Endothelial cell of hepatic sinusoid (primary cell): ENCODE results near the gene DPP4.
"Not testable (repeated sequence)": the region's sequence is repeated elsewhere in the genome, so short reads cannot be mapped to it uniquely, and the experiment has no call there.

Source experiments
- in situ Hi-C: cut with HindIII; loops from 2 replicates; pipeline ENCODE4 v1.10.0; 2017; ENCODE audit warnings: low sequenced_read_pairs

Gene DPP4

GRCh38 chr2:162060532-162060931 lies 13.5 kb downstream of the DPP4 start:
- in situ Hi-C loops, result no loop called here

GRCh38 chr2:162058973-162059668 lies 14.9 kb downstream of the DPP4 start:
- in situ Hi-C loops, result no loop called here

DNA sequence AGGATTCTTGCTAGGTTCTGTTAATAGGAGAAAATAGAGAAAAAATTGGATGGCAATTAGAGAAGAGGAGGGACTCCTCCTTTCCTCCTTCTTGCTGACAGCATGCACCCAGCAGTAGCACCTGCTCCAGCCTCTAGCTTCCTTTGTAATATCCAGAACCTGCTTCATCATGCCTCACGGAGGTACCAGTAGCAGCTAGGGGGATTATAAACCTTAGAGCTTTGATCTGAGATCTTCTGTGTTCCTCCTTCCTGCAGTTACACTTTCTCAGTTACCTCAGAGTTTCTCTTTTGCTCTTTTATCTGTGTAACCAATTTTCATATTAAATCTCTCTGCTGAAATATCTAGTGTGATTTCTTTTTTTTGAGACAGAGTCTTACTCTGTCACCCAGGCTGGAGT lies 16.6 kb downstream of the DPP4 start:
- in situ Hi-C loops, result no loop called here

DNA sequence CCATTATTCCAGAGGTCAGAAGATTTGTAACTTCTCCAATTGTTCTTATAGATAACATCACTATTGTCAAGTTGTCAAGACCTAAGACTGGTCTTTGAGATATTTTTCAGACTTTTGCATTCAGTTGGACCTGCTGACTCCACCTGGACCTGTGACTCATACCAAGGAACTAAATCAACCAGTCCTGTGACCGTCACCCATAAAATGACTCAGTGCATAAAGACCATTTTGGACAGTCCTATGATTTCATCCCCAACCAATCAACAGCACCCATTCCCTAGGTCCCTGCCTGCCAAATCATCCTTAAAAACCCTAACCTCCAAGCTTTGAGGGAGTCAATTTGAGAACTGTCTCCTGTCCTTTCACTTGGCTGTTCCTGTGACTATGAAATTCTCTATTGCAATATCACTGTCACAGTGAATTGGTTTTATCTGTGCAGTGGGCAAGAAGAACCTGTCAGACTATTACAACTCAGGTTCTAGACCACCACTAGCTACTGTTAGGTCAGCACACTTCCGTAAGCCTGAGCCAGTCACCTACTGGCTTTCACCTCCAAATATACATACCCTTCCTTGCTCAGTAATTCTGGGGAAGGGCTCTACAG lies 17.1 kb downstream of the DPP4 start:
- in situ Hi-C loops, result no loop called here

DNA sequence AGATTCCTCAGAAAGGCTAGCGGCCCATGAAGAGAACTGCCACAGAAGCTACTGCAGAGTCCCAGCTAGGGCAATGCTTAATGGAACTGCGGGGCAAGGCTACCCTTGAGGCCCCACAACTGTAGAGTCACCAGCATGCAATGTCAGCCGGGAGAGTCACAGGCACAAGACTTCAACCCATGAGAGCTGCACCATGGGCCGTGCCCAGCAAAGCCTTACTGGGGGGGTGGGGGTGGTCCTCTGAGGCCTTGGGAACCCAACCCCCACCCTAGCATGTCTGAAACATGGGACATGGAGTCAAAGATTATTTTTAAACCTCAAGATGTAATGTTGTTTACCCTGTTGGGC lies 20.2 kb downstream of the DPP4 start:
- in situ Hi-C loops, result no loop called here

DNA sequence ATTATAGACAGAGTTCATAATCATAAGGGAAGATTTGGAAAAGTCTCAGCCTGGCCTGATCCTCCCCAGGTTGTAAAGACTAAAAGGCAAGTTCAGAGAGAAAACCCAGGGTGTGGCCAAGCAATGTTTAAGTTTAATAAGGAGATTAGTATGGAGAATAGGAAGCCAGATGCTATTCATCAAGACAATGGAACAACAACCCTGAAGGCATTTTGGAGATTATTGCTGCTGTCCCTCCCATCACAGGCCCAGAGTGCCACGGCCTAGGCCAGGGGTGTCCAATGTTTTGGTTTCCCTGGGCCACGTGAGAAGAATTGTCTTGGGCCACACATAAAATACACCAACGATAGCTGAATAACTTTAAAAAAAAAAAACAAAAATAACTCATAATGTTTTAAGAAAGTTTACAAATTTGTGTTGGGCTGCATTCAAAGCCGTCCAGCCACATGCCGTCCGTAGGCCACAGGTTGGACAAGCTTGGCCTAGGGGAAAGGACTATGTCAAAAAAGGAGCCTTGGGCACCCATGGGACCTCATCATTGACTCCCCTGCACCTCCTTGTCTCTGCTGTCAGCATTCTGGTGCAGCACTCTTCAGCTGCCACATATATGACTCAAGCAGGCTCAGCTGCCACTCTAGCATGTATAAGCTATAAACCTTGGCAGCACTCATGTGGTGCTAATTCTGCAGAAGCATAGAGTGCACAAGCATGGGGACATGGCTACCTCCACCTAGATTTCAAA lies 20.8 kb downstream of the DPP4 start:
- in situ Hi-C loops, result no loop called here

DNA sequence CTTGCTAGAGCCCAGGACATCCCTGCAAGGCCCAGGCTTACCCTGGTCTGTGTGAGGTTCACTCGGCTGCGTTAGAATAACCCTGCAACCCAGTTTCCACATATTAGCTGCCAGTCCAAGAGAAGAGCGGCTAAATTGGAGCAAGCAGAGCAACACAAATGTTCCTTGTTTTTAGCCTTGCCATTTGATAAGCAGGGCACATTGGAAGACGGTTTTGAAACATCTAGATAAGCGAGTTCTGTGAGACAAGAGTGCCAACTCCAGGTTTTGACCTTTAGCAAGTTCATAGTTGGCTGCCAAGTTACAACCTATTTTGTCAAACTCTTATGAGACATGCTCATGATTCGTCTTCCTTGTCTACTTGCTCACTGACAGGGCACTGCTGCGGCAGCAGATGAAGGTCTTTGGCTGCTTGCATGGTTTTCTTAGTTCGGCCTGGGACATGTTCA lies 23.5 kb downstream of the DPP4 start:
- in situ Hi-C loops, result no loop called here

GRCh38 chr2:162049089-162049488 lies 24.9 kb downstream of the DPP4 start:
- in situ Hi-C loops, result not testable (repeated sequence)

- in situ Hi-C loops, result no loop called here
Observed at GRCh38 chr2:162044586-162044985, 29.4 kb downstream of the DPP4 start.

GRCh38 chr2:162043132-162043531 lies 30.9 kb downstream of the DPP4 start:
- in situ Hi-C loops, result no loop called here

- in situ Hi-C loops, result no loop called here
Observed at GRCh38 chr2:162041485-162041884, 32.5 kb downstream of the DPP4 start.

- in situ Hi-C loops, result loop anchor here (5.0 kb wide), 1 partner anchor 34 kb away; the partner anchor contains the start of gene DPP4
Observed at GRCh38 chr2:162038725-162039124, 35.3 kb downstream of the DPP4 start.

- in situ Hi-C loops, result loop anchor here (5.0 kb wide), 1 partner anchor 34 kb away; the partner anchor contains the start of gene DPP4
Observed at GRCh38 chr2:162037886-162038285, 36.1 kb downstream of the DPP4 start.

GRCh38 chr2:162037028-162037795 lies 36.8 kb downstream of the DPP4 start:
- in situ Hi-C loops, result loop anchor here (5.0 kb wide), 1 partner anchor 35 kb away; the partner anchor contains the start of gene DPP4

- in situ Hi-C loops, result loop anchor here (5.0 kb wide), 1 partner anchor 36 kb away; the partner anchor contains the start of gene DPP4
Observed at GRCh38 chr2:162035981-162036380, 38.0 kb downstream of the DPP4 start.

GRCh38 chr2:162030363-162031190 lies 43.4 kb downstream of the DPP4 start:
- in situ Hi-C loops, result no loop called here

- in situ Hi-C loops, result no loop called here
Observed at GRCh38 chr2:162029287-162029901, 44.6 kb downstream of the DPP4 start.

DNA sequence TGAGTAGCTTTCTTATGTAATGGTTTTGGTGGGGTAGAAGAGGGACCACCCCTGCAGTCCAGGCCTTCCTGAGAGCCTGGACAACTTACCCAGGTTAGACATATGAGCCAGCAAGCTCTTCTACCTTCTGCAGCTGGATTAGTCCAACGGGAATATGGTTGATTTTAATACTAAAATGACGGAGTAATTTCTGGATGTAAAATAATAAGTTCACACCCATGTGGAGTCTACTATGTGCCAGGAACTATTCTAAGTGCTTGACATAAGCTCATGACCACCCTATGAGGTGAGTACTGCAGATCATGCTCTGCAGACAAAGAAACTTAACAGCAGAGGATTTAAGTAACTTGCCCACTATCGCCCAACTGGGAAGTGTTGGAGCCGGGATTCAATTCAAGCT lies 45.5 kb downstream of the DPP4 start:
- in situ Hi-C loops, result no loop called here

- in situ Hi-C loops, result no loop called here
Observed at GRCh38 chr2:162025121-162025911, 48.7 kb downstream of the DPP4 start.
